Measurements from ENCODE around the gene UBXN4. TPM values are rescaled to one million over a fixed set of nuclear protein-coding genes. Genes with fewer than 3 reads are reported as not detected.
A peak's percentile ranks its signal among the peaks of the same experiment; 100 is the strongest.
"Not testable (repeated sequence)": the region's sequence is repeated elsewhere in the genome, so short reads cannot be mapped to it uniquely, and the experiment has no call there.

UBXN4 gene, protein sequence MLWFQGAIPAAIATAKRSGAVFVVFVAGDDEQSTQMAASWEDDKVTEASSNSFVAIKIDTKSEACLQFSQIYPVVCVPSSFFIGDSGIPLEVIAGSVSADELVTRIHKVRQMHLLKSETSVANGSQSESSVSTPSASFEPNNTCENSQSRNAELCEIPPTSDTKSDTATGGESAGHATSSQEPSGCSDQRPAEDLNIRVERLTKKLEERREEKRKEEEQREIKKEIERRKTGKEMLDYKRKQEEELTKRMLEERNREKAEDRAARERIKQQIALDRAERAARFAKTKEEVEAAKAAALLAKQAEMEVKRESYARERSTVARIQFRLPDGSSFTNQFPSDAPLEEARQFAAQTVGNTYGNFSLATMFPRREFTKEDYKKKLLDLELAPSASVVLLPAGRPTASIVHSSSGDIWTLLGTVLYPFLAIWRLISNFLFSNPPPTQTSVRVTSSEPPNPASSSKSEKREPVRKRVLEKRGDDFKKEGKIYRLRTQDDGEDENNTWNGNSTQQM
- total RNA-seq = 120 to 131 TPM (median 128 TPM) in 3 replicates

DNA sequence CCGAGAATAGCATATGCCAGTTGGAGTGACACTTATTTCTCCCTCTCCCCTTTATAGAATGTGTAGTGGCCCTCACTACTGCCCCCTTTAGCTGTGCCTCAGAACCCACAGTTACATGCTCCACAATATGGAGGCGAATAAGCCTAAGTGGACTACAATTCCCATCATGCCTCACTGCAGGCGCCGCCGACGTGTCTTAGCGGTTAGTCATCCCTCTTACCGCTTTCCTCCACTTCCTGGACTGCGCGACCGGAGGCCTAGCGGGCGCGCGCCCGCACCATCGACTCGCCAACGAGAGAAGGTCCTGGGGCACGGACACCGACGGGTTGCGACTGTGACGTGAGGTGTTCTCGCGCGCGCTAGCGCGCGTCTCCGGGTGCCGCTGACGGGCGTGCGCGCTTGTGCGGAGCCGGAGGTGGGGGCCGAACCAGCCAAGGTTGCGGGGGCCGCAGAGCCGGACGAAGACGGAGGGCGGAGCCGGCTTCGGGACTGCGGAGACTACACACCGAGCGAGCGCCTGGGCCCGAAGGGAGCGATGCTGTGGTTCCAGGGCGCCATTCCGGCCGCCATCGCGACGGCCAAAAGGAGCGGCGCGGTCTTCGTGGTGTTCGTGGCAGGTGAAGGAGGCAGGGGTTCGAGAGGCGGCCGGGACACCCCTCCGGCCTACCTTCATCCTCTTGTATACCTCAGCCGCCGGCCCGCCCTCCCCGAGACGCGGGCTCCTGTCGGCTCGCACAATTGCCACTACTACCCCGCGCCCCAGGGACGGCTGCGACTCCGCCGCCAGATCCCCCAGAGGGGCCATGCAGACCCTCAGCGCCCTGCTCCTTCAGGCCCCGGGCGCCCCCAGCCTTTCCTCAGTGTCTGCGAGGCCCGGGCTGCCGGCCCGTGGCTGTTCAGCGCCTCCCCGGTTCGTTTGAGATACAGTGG is at the start of gene UBXN4:
Gene UBXN4 (plus strand): TSS at position 461 of the 930 bp plus-strand sequence. CDS start 75 bp downstream, at position 536.
- peaks cover 8% of the 10 kb centered on the region for H3K36me3 Mint-ChIP-seq
- H3K9me3 Mint-ChIP-seq = peaks cover 3% of the 10 kb centered on the region
- peak within 1 kb of the TSS; percentile 90 for H3K4me3 Mint-ChIP-seq
- TF ChIP-seq, protein P1, sequence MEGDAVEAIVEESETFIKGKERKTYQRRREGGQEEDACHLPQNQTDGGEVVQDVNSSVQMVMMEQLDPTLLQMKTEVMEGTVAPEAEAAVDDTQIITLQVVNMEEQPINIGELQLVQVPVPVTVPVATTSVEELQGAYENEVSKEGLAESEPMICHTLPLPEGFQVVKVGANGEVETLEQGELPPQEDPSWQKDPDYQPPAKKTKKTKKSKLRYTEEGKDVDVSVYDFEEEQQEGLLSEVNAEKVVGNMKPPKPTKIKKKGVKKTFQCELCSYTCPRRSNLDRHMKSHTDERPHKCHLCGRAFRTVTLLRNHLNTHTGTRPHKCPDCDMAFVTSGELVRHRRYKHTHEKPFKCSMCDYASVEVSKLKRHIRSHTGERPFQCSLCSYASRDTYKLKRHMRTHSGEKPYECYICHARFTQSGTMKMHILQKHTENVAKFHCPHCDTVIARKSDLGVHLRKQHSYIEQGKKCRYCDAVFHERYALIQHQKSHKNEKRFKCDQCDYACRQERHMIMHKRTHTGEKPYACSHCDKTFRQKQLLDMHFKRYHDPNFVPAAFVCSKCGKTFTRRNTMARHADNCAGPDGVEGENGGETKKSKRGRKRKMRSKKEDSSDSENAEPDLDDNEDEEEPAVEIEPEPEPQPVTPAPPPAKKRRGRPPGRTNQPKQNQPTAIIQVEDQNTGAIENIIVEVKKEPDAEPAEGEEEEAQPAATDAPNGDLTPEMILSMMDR (IDR thresholded peaks at IDR 0.05; ENCODE audit: unreplicated experiment) = no peak
- H3K27ac Mint-ChIP-seq = peak within 1 kb of the TSS; percentile 99
- DNase-seq (ENCODE audit: low spot score in 2 of 2, unreplicated experiment in 2 of 2) = peak; percentile 84 to 87
- no peaks in the 10 kb centered on the region for H3K27me3 Mint-ChIP-seq (ENCODE audit: low read depth)
- H3K4me1 Mint-ChIP-seq = peaks cover 33% of the 10 kb centered on the region

DNA sequence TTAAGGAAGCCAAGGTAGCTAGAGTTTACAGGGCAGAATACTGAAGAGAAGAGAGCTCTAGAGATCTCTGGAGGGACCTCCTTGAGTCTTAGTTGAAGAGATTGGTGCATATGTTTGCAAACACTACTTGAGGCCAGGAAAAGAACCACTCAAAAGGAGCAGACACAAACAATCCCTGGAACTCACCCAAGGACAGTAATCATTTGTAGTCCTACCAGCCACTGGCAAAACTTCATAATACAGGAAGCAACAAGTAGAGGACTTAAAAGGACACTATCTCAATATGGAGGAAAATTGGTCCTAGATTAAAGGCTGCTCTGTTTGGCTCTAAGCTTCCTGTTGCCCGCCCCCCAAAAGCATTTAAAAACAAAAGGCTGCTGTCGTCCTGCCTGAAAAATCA is 46.9 kb upstream of the UBXN4 start:
- DNase-seq (ENCODE audit: low spot score in 2 of 2, unreplicated experiment in 2 of 2) = no peak

DNA sequence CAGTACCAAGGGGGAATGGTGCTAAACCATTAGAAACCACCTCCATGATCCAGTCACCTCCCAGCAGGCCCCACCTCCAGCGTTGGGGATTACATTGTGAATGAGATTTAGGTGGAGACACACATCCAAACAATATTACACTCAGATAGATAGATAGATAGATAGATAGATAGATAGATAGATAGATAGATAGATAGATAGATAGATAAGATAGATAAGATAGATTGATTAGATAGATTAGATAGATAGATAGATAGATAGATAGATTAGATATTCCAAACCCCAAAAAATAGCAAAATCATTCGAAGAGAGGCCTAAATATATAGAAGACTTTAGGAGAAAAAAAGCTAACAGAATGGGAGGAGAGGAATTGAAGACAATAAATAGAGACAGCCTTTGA is 42.8 kb upstream of the UBXN4 start:
- TF ChIP-seq, protein P1 (IDR thresholded peaks at IDR 0.05; ENCODE audit: unreplicated experiment) = no peak
- Mint-ChIP-seq H3K27me3 (ENCODE audit: low read depth) (no peaks in the 10 kb centered on the region), H3K4me3 (no peak overlapping the region), H3K27ac (no peak overlapping the region), H3K4me1 (no peaks in the 10 kb centered on the region), H3K36me3 (peaks cover 11% of the 10 kb centered on the region), H3K9me3 (peaks cover 8% of the 10 kb centered on the region)
- DNase-seq (ENCODE audit: low spot score in 2 of 2, unreplicated experiment in 2 of 2) = no peak

More for the DNA sequence above, 46.9 kb upstream of the UBXN4 start:
- no peak overlapping the region for H3K27ac Mint-ChIP-seq
- H3K36me3 Mint-ChIP-seq = peaks cover 15% of the 10 kb centered on the region
- TF ChIP-seq, protein P1 (IDR thresholded peaks at IDR 0.05; ENCODE audit: unreplicated experiment) = no peak
- H3K27me3 Mint-ChIP-seq (ENCODE audit: low read depth) = no peaks in the 10 kb centered on the region
- no peaks in the 10 kb centered on the region for H3K4me1 Mint-ChIP-seq
- peaks cover 8% of the 10 kb centered on the region for H3K9me3 Mint-ChIP-seq
- no peak overlapping the region for H3K4me3 Mint-ChIP-seq

DNA sequence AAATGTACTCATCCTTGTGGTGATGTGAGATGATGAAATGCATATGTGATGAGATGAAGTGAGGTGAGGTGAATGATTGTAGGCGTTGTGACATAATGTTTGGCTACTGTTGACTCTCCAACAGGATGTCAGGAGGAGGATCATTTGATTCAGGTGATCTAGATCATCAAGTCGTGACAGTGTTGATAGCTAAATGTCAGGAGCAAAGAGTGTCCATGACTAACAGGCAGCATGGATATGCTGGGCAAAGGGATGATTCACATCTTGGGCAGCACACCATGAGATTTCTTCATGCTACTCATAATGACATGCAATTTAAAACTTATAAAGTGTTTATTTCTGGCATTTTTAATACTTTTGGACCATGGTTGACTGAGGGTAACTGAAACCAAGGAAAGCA is 40.2 kb upstream of the UBXN4 start:
- no peak for DNase-seq (ENCODE audit: low spot score in 2 of 2, unreplicated experiment in 2 of 2)

DNA sequence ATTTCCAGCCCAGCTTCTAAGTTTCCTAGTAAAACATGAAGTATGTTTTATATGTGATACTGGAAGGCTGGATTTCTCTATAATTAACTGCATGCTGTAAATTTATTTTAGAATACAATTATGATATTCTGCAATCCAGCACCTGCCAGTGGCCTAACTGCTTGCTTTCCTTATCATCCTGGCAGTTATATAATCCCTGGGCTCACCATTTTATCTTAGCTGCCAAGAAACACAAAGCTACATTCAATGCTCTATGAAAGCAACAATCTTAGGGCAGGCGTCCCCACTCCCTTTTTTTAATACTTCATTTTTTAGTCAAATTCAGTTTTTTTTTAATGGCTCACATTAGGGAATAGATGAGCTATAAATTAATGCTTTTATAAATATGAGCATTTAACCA is 38.4 kb upstream of the UBXN4 start:
- Mint-ChIP-seq H3K27ac (no peak overlapping the region), H3K27me3 (ENCODE audit: low read depth) (no peaks in the 10 kb centered on the region), H3K36me3 (peaks cover 2% of the 10 kb centered on the region), H3K9me3 (no peaks in the 10 kb centered on the region), H3K4me1 (no peaks in the 10 kb centered on the region), H3K4me3 (no peak overlapping the region)
- no peak for DNase-seq (ENCODE audit: low spot score in 2 of 2, unreplicated experiment in 2 of 2)
- TF ChIP-seq, protein P1 (IDR thresholded peaks at IDR 0.05; ENCODE audit: unreplicated experiment) = no peak

More for the DNA sequence above, 40.2 kb upstream of the UBXN4 start:
- TF ChIP-seq, protein P1 (IDR thresholded peaks at IDR 0.05; ENCODE audit: unreplicated experiment) = no peak
- Mint-ChIP-seq H3K27me3 (ENCODE audit: low read depth) (no peaks in the 10 kb centered on the region), H3K27ac (no peak overlapping the region), H3K4me3 (no peak overlapping the region), H3K9me3 (no peaks in the 10 kb centered on the region), H3K4me1 (no peaks in the 10 kb centered on the region), H3K36me3 (peaks cover 2% of the 10 kb centered on the region)

DNA sequence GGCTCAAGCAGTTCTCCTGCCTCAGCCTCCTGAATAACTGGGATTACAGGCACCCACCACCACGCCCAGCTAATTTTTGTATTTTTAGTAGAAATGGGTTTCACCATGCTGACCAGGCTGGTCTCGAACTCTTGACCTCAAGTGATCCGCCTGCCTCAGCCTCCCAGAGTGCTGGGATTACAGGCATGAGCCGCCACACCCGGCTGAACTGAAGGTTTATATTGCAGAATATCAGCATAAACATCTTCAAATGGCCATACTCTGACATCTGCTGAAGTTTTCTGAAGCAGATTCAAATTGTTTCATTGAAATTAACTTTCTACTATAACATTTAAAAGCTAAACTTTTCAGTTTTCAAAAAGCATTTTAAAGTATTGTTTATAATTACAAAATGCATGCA is 37.6 kb upstream of the UBXN4 start:
- not testable (repeated sequence) for H3K4me3 Mint-ChIP-seq; H3K36me3 Mint-ChIP-seq; H3K9me3 Mint-ChIP-seq; H3K27me3 Mint-ChIP-seq (ENCODE audit: low read depth); DNase-seq (ENCODE audit: low spot score in 2 of 2, unreplicated experiment in 2 of 2); H3K27ac Mint-ChIP-seq; H3K4me1 Mint-ChIP-seq
